ENCODE data around the gene PHLDB1. TPM values are rescaled to one million over a fixed set of nuclear protein-coding genes. Genes with fewer than 3 reads are reported as not detected.

Gene PHLDB1
- total RNA-seq, 1 donor from 2014 or later, result 71.8 TPM

GRCh38 chr11:118653684-118654390, 46.4 kb downstream of the PHLDB1 start:
- no peak for ATAC-seq
- no peak overlapping the region for H3K4me3 ChIP-seq
- H3K27ac ChIP-seq, result no peak overlapping the region
- peaks cover 84% of the 10 kb centered on the region for H3K36me3 ChIP-seq
- no peaks in the 10 kb centered on the region for H3K27me3 ChIP-seq (ENCODE audit: low read depth)
- no peak for DNase-seq
- H3K4me1 ChIP-seq, result peaks cover 7% of the 10 kb centered on the region
- TF ChIP-seq, protein P1, sequence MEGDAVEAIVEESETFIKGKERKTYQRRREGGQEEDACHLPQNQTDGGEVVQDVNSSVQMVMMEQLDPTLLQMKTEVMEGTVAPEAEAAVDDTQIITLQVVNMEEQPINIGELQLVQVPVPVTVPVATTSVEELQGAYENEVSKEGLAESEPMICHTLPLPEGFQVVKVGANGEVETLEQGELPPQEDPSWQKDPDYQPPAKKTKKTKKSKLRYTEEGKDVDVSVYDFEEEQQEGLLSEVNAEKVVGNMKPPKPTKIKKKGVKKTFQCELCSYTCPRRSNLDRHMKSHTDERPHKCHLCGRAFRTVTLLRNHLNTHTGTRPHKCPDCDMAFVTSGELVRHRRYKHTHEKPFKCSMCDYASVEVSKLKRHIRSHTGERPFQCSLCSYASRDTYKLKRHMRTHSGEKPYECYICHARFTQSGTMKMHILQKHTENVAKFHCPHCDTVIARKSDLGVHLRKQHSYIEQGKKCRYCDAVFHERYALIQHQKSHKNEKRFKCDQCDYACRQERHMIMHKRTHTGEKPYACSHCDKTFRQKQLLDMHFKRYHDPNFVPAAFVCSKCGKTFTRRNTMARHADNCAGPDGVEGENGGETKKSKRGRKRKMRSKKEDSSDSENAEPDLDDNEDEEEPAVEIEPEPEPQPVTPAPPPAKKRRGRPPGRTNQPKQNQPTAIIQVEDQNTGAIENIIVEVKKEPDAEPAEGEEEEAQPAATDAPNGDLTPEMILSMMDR (IDR thresholded peaks at IDR 0.05), result no peak
- no peaks in the 10 kb centered on the region for H3K9me3 ChIP-seq
- intact Hi-C loops (cut with DNase I), result no loop called here

GRCh38 chr11:118655486-118656190, 48.2 kb downstream of the PHLDB1 start:
- no peaks in the 10 kb centered on the region for H3K9me3 ChIP-seq
- no peak for DNase-seq
- H3K4me1 ChIP-seq, result peaks cover 19% of the 10 kb centered on the region
- TF ChIP-seq, protein P1 (IDR thresholded peaks at IDR 0.05), result no peak
- peaks cover 66% of the 10 kb centered on the region for H3K36me3 ChIP-seq
- no peak overlapping the region for H3K4me3 ChIP-seq
- H3K27ac ChIP-seq, result no peak overlapping the region
- H3K27me3 ChIP-seq (ENCODE audit: low read depth), result no peaks in the 10 kb centered on the region
- ATAC-seq, result no peak
- intact Hi-C loops (cut with DNase I), result no loop called here

- Histone ChIP-seq H3K36me3 (peaks cover 57% of the 10 kb centered on the region), H3K9me3 (no peaks in the 10 kb centered on the region), H3K27me3 (ENCODE audit: low read depth) (no peaks in the 10 kb centered on the region), H3K27ac (no peak overlapping the region), H3K4me3 (no peak overlapping the region), H3K4me1 (peaks cover 19% of the 10 kb centered on the region)
- intact Hi-C loops (cut with DNase I), result no loop called here
- ATAC-seq (no peak), DNase-seq (no peak)
- TF ChIP-seq, protein P1 (IDR thresholded peaks at IDR 0.05), result no peak
Measured at GRCh38 chr11:118656563-118657165, 49.2 kb downstream of the PHLDB1 start.

DNA sequence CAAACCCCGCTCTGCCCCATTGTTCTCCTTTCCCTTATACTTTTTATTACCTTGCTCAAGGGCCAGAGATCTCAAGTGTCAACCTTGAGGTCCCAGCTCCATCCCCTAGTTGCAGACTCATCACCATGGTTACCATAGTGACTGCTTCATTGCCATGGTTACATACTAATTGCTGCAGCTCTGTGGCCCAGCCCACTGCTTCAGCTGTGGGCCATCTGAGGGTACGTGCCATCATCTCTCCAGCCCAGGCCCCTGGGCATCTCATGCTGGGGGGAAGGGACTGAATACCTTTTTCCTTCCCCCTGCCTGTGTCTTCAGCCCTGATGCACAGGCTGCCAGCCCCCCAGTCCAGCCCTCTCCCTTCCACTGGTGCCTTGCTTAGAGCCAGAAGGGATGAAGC, 49.8 kb downstream of the PHLDB1 start:
- Histone ChIP-seq H3K36me3 (peaks cover 51% of the 10 kb centered on the region), H3K27ac (no peak overlapping the region), H3K4me3 (no peak overlapping the region), H3K27me3 (ENCODE audit: low read depth) (no peaks in the 10 kb centered on the region), H3K9me3 (no peaks in the 10 kb centered on the region), H3K4me1 (peaks cover 19% of the 10 kb centered on the region)
- no peak for DNase-seq
- intact Hi-C loops (cut with DNase I), result no loop called here
- no peak for ATAC-seq
- TF ChIP-seq, protein P1 (IDR thresholded peaks at IDR 0.05), result no peak

- intact Hi-C loops (cut with DNase I), result no loop called here
- Histone ChIP-seq H3K9me3 (no peaks in the 10 kb centered on the region), H3K4me1 (peaks cover 14% of the 10 kb centered on the region), H3K27me3 (ENCODE audit: low read depth) (no peaks in the 10 kb centered on the region), H3K4me3 (no peak overlapping the region), H3K27ac (no peak overlapping the region), H3K36me3 (peaks cover 45% of the 10 kb centered on the region)
- DNase-seq, result no peak
- ATAC-seq, result no peak
- TF ChIP-seq, protein P1 (IDR thresholded peaks at IDR 0.05), result no peak
Measured at GRCh38 chr11:118657709-118658428, 50.5 kb downstream of the PHLDB1 start.

All from lower lobe of right lung (tissue), 2 donors.